HepG2 (cell line): ENCODE data around the gene PSMB11. TPM values are rescaled to one million over a fixed set of nuclear protein-coding genes. Genes with fewer than 3 reads are reported as not detected.

Experiments
- CCAR2 ChIP-seq: fragments of 200-400 bp; formaldehyde crosslinking; optimal IDR thresholded peaks from 2 replicates; pipeline ENCODE3; 2018; ENCODE audit warnings: low read depth, mild to moderate bottlenecking, low read length, moderate library complexity
- CEBPB ChIP-seq: IDR thresholded peaks from 2 replicates; pipeline ENCODE4 v1.6.1; 2011; ENCODE audit warnings: low read depth, low read length, improper control_type of control experiment, borderline replicate concordance
- FOXK2 ChIP-seq: fragments of 450-650 bp; IDR thresholded peaks from 2 replicates; pipeline ENCODE4 v1.6.1; 2016
- GTF3A ChIP-seq: sonication (generic); formaldehyde crosslinking; conservative IDR thresholded peaks from 2 replicates; pipeline ENCODE4 v1.4.0; 2020; ENCODE audit warnings: mild to moderate bottlenecking, missing genetic modification reagents
- MBD4 ChIP-seq: IDR thresholded peaks from 2 replicates; pipeline ENCODE4 v1.6.1; 2012; ENCODE audit warnings: low read length, inconsistent platforms, borderline replicate concordance
- MNT ChIP-seq: fragments of 450-650 bp; IDR thresholded peaks from 2 replicates; pipeline ENCODE4 v1.6.1; 2016
- MTERF4 ChIP-seq: sonication (generic); formaldehyde crosslinking; IDR thresholded peaks from 2 replicates; pipeline ENCODE4 v1.8.0; 2023; ENCODE audit warnings: mild to moderate bottlenecking, missing genetic modification reagents
- SKIL ChIP-seq: sonication (generic); formaldehyde crosslinking; IDR thresholded peaks from 2 replicates; pipeline ENCODE4 v1.8.0; 2022; ENCODE audit warnings: missing genetic modification reagents, mild to moderate bottlenecking, moderate library complexity, borderline replicate concordance
- SMYD3 ChIP-seq: sonication (generic); formaldehyde crosslinking; IDR thresholded peaks from 2 replicates; pipeline ENCODE4 v1.8.1; 2023; ENCODE audit warnings: mild to moderate bottlenecking, missing genetic modification reagents
- SNAPC5 ChIP-seq: sonication (generic); formaldehyde crosslinking; IDR thresholded peaks from 2 replicates; pipeline ENCODE4 v1.8.1; 2023; ENCODE audit warnings: mild to moderate bottlenecking, missing genetic modification reagents, borderline replicate concordance
- ZNF407 ChIP-seq: sonication (generic); formaldehyde crosslinking; IDR thresholded peaks from one replicate; pipeline ENCODE4 v1.5.1; 2020; ENCODE audit warnings: mild to moderate bottlenecking, missing genetic modification reagents; ENCODE audit errors: not compliant biosample characterization
- ZNF446 ChIP-seq: sonication (generic); formaldehyde crosslinking; IDR thresholded peaks from 2 replicates; pipeline ENCODE4 v1.5.0; 2020; ENCODE audit warnings: mild to moderate bottlenecking, missing genetic modification reagents
- ZNF496 ChIP-seq: sonication (generic); formaldehyde crosslinking; IDR thresholded peaks from 2 replicates; pipeline ENCODE4 v1.8.1; 2023; ENCODE audit warnings: mild to moderate bottlenecking, moderate library complexity, missing genetic modification reagents; ENCODE audit not compliant: insufficient replicate concordance
- ZNF746 ChIP-seq: sonication (generic); formaldehyde crosslinking; IDR thresholded peaks from 2 replicates; pipeline ENCODE4 v1.8.0; 2022; ENCODE audit warnings: mild to moderate bottlenecking, missing genetic modification reagents
- ZSCAN31 ChIP-seq: sonication (generic); formaldehyde crosslinking; IDR thresholded peaks from 2 replicates; pipeline ENCODE4 v1.5.0; 2020; ENCODE audit warnings: low read depth, mild to moderate bottlenecking, missing genetic modification reagents
- polyA plus RNA-seq, 8 experiments: library from polyadenylated mRNA; depleted of rRNA in 3 of 8; stranded (reverse) in 7 of 8; unstranded in 1 of 8; fragments of >200 nt; fragmentation: Illumina TruSeq in 4 of 8; extraction: Trizol in 4 of 8; gene quantifications; 2 replicates each; pipeline versions ENCODE4 v1.2.1 to v1.2.3, GENCODE V29; 2011 to 2016; ENCODE audit warnings: low read depth in 4 of 8, missing spikeins in 1 of 8, mixed read lengths in 1 of 8; ENCODE audit not compliant: insufficient read depth in 1 of 8
- total RNA-seq, 5 experiments: library from RNA; depleted of rRNA; stranded (reverse); fragments of >200 nt; fragmentation: Illumina TruSeq; extraction: Trizol; gene quantifications; 2 replicates each; pipeline ENCODE4 v1.2.3, GENCODE V29; 2016; ENCODE audit warnings: low read depth in 1 of 5

Gene PSMB11
- total and polyA plus RNA-seq, 2 of the 13 experiments (the other 11 are each of a cell fraction or from before 2014, with no cell fraction given) = not detected

GRCh38 chr14:23034498-23035302 is 7.3 kb upstream of the PSMB11 start, which contains the start of gene PSMB5 (continued):
- TF ChIP-seq ZNF407 (CRISPR knock-in tag) (peak; percentile 62), ZNF496 (CRISPR knock-in tag) (no peak), CEBPB (peak; percentile 99), SMYD3 (peak; percentile 88), ZNF446 (CRISPR knock-in tag) (peak; percentile 45; the same call in 1 of the 2 replicates), MBD4 (no peak), SKIL (no peak), CCAR2 (peak; percentile 86), GTF3A (CRISPR knock-in tag) (no peak; the same call in 1 of the 2 replicates), SNAPC5 (CRISPR knock-in tag) (peak; percentile 94), FOXK2 (no peak; the same call in 1 of the 2 replicates), MNT (no peak; the same call in none of the 2 replicates), ZNF746 (peak; percentile 95; the same call in 1 of the 2 replicates), MTERF4 (CRISPR knock-in tag) (peak; percentile 54; the same call in 1 of the 2 replicates), ZSCAN31 (CRISPR knock-in tag) (peak; percentile 62; the same call in 1 of the 2 replicates)
